ENCODE results near the gene COL23A1. TPM values are rescaled to one million over a fixed set of nuclear protein-coding genes. Genes with fewer than 3 reads are reported as not detected.

The COL23A1 gene
- total RNA-seq, 1 experiment from 2014 or later, result not detected

DNA sequence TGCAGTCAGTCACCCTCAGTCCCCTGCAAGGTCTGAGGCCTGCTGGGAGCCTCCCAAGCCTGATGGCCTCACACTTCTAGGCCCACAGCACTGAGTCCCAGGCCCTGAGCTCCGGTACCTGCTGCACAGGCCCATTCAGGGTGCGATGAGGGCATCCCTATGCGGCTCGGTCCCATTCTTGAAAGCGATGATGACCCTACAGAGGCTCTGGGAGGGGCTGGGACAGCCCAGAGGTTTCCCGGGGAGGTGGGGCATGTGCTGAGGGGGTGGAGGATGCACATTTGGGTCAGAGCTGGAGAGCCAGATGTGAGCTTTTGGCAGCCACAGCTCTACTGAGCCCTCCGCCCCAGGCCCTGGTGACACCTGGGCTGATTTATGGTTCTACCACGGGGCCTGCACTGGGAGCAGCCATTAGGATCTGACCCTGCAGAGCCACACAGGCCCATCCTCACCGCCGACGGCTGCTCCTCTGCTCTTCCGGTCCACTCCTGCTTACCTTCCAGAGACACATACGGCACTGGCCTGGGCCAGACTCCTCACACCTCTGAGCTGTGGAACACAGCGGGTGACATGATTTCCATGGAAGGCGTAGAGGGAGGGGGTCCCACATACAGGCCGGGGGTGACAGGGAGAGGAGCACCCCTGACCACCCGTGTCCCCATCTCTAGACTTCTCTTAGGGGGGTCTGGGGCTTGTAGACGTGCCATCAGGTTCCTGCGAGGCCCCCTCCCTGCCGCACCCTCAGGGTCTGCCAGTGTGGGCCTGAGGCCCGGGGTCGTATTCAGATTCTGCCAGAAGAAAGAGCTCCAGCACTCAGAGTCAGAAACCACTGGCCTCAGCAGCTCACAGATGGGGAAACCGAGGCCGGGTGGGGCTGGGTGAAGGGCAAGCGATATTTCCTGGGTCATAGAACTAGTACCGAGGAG, 53.4 kb downstream of the COL23A1 start:
- Histone ChIP-seq H3K4me3 (ENCODE audit: low read length) (no peak overlapping the region), H3K79me2 (ENCODE audit: low read length) (no peaks in the 10 kb centered on the region), H3F3A (ENCODE audit: low read length, unreplicated experiment) (no peaks in the 10 kb centered on the region), H3K27ac (ENCODE audit: low read length) (no peak overlapping the region), H3K4me1 (ENCODE audit: insufficient read depth, low read length) (no peaks in the 10 kb centered on the region), H2AFZ (ENCODE audit: low read length) (no peak overlapping the region), H3K27me3 (ENCODE audit: low read length) (peaks cover 10% of the 10 kb centered on the region), H4K20me1 (ENCODE audit: low read length) (no peaks in the 10 kb centered on the region), H3K4me2 (ENCODE audit: low read length) (no peak overlapping the region), H3K36me3 (ENCODE audit: low read depth, low read length) (no peaks in the 10 kb centered on the region), H3K9me3 (ENCODE audit: low read length) (no peaks in the 10 kb centered on the region), H3K9me2 (replicated peaks; ENCODE audit: low read length) (no peaks in the 10 kb centered on the region), H3K9ac (ENCODE audit: low read length) (no peak overlapping the region)
- TF ChIP-seq, protein P1, sequence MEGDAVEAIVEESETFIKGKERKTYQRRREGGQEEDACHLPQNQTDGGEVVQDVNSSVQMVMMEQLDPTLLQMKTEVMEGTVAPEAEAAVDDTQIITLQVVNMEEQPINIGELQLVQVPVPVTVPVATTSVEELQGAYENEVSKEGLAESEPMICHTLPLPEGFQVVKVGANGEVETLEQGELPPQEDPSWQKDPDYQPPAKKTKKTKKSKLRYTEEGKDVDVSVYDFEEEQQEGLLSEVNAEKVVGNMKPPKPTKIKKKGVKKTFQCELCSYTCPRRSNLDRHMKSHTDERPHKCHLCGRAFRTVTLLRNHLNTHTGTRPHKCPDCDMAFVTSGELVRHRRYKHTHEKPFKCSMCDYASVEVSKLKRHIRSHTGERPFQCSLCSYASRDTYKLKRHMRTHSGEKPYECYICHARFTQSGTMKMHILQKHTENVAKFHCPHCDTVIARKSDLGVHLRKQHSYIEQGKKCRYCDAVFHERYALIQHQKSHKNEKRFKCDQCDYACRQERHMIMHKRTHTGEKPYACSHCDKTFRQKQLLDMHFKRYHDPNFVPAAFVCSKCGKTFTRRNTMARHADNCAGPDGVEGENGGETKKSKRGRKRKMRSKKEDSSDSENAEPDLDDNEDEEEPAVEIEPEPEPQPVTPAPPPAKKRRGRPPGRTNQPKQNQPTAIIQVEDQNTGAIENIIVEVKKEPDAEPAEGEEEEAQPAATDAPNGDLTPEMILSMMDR (conservative IDR thresholded peaks at IDR 0.05; ENCODE audit: low read depth, low read length), result no peak
- TF ChIP-seq EZH2phosphoT487 (IDR thresholded peaks at IDR 0.05; ENCODE audit: borderline replicate concordance, low read length) (no peak), EZH2 (IDR thresholded peaks at IDR 0.05; ENCODE audit: low read length, unreplicated experiment) (no peak)
- ChIA-PET CTCF (no interaction called here), POLR2A (ENCODE audit: unreplicated experiment) (no interaction called here)
- BruUV-seq (replicated peaks), result no TSS peak
- ATAC-seq, result no peak
- DNase-seq, result no peak
- intact Hi-C loops (cut with micrococcal nuclease), result no loop called here

DNA sequence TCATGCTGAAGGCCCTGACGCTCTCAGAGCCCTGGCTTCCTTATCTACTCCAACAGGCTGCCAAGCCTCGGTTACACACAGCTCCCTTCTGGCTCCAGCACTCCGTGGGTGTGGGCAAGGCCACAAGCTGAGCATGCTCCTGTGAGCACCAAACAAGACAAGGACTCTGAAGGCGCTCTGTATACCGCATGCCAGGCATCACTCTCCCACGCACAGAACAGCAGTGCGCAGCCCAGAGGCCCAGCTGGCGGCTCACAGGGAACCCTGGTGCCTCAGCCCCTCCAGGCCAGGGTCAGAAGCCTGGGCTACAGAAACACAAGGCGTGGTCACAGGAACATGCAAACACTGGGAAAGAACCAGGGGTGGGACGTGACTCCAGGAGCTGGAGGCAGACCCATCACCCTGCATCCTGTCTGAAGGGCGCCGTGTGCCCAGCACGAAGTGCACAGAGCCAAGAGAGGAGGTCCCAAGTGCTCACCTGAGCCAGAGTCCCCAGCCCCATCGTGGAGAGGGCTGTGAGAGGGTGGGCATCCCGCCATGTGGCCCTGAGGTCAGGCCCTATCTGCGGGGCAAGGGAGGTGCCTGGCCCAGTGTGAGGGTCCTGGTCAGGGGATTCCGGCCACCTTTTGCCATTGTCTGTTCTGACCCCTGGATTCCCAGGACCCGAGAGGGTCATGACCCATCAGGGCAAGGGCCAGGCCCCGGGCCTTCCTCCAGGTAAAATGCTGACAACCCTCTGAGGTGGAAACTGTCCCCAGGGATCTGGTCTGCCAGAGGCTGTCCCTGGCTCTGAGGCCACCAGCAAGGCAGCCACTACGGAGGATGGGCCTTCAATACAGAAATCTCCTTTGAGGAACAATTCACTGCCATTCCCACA, 54.7 kb downstream of the COL23A1 start:
- Histone ChIP-seq H2AFZ (ENCODE audit: low read length) (no peak overlapping the region), H4K20me1 (ENCODE audit: low read length) (no peaks in the 10 kb centered on the region), H3K4me2 (ENCODE audit: low read length) (no peak overlapping the region), H3K9me3 (ENCODE audit: low read length) (no peaks in the 10 kb centered on the region), H3K79me2 (ENCODE audit: low read length) (no peaks in the 10 kb centered on the region), H3K9ac (ENCODE audit: low read length) (no peak overlapping the region), H3F3A (ENCODE audit: low read length, unreplicated experiment) (no peaks in the 10 kb centered on the region), H3K9me2 (replicated peaks; ENCODE audit: low read length) (no peaks in the 10 kb centered on the region), H3K4me3 (ENCODE audit: low read length) (no peak overlapping the region), H3K36me3 (ENCODE audit: low read depth, low read length) (no peaks in the 10 kb centered on the region), H3K4me1 (ENCODE audit: insufficient read depth, low read length) (no peaks in the 10 kb centered on the region), H3K27ac (ENCODE audit: low read length) (no peak overlapping the region), H3K27me3 (ENCODE audit: low read length) (peaks cover 12% of the 10 kb centered on the region; the same call in 1 of the 2 replicates)
- CTCF ChIA-PET, result no interaction called here
- TF ChIP-seq, protein P1 (conservative IDR thresholded peaks at IDR 0.05; ENCODE audit: low read depth, low read length), result no peak
- BruUV-seq (replicated peaks), result no TSS peak
- POLR2A ChIA-PET (ENCODE audit: unreplicated experiment), result no interaction called here
- ATAC-seq (no peak), DNase-seq (no peak)
- intact Hi-C loops (cut with micrococcal nuclease), result no loop called here

Data from PC-3 (cell line).